ENCODE measurements around the gene POFUT2. TPM values are rescaled to one million over a fixed set of nuclear protein-coding genes. Genes with fewer than 3 reads are reported as not detected.

The POFUT2 gene
- total RNA-seq, 4 donors from 2014 or later, result 19.5 to 66.3 (median 35.1) TPM

GRCh38 chr21:45236481-45236880 is 51.2 kb downstream of the POFUT2 start:
- peaks cover 0 to 26% of the 10 kb centered on the region in 2 donors for H3K27me3 ChIP-seq
- no peak overlapping the region for H3K27ac ChIP-seq
- peaks cover 0 to 10% (median 1%) of the 10 kb centered on the region in 4 donors for H3K9me3 ChIP-seq
- no peak for DNase-seq (ENCODE audit: low spot score in 2 of 2)
- H3K36me3 ChIP-seq, result no peaks in the 10 kb centered on the region
- no peak for TF ChIP-seq POLR2A (IDR thresholded peaks at IDR 0.05)
- TF ChIP-seq EP300 (IDR thresholded peaks at IDR 0.05), result no peak
- no peak for TF ChIP-seq CTCF (IDR thresholded peaks at IDR 0.05)
- H3K4me3 ChIP-seq, result no peak overlapping the region
- 61 to 75% methylated on average over 2 of the region's 2 CpGs for WGBS, 2 donors
- no peaks in the 10 kb centered on the region for H3K4me1 ChIP-seq

GRCh38 chr21:45235488-45235887 is 52.2 kb downstream of the POFUT2 start:
- Histone ChIP-seq H3K27ac (no peak overlapping the region), H3K4me3 (no peak overlapping the region), H3K9me3 (peaks cover 0 to under 1% (median 0%) of the 10 kb centered on the region in 4 donors), H3K27me3 (peaks cover 0 to 26% of the 10 kb centered on the region in 2 donors), H3K4me1 (no peaks in the 10 kb centered on the region), H3K36me3 (no peaks in the 10 kb centered on the region)
- TF ChIP-seq EP300 (IDR thresholded peaks at IDR 0.05) (no peak), CTCF (IDR thresholded peaks at IDR 0.05) (no peak), POLR2A (IDR thresholded peaks at IDR 0.05) (no peak)
- 85 to 88% methylated on average over 6 of the region's 6 CpGs for WGBS, 2 donors
- DNase-seq (ENCODE audit: low spot score in 2 of 2), result no peak

- H3K9me3 ChIP-seq, result no peaks in the 10 kb centered on the region
- H3K27me3 ChIP-seq, result peaks cover 0 to 26% of the 10 kb centered on the region in 2 donors
- WGBS, 2 donors, result 54 to 64% methylated on average over 5 to 8 of the region's 8 CpGs
- no peaks in the 10 kb centered on the region for H3K36me3 ChIP-seq
- H3K4me3 ChIP-seq, result no peak overlapping the region
- DNase-seq (ENCODE audit: low spot score in 2 of 2), result no peak
- no peaks in the 10 kb centered on the region for H3K4me1 ChIP-seq
- no peak for TF ChIP-seq EP300 (IDR thresholded peaks at IDR 0.05)
- TF ChIP-seq CTCF (IDR thresholded peaks at IDR 0.05), result no peak
- TF ChIP-seq POLR2A (IDR thresholded peaks at IDR 0.05), result no peak
- H3K27ac ChIP-seq, result no peak overlapping the region
Observed at GRCh38 chr21:45234965-45235364, 52.7 kb downstream of the POFUT2 start.

- H3K4me3 ChIP-seq, result no peak overlapping the region
- no peak for DNase-seq (ENCODE audit: low spot score in 2 of 2)
- TF ChIP-seq EP300 (IDR thresholded peaks at IDR 0.05), result no peak
- no peaks in the 10 kb centered on the region for H3K36me3 ChIP-seq
- 79 to 82% methylated on average over 28 of the region's 28 CpGs for WGBS, 2 donors
- H3K27me3 ChIP-seq, result peaks cover 0 to 26% of the 10 kb centered on the region in 2 donors
- no peaks in the 10 kb centered on the region for H3K4me1 ChIP-seq
- H3K9me3 ChIP-seq, result no peaks in the 10 kb centered on the region
- H3K27ac ChIP-seq, result no peak overlapping the region
Observed at GRCh38 chr21:45234127-45234526, 53.6 kb downstream of the POFUT2 start.

GRCh38 chr21:45231705-45232104 is 56.0 kb downstream of the POFUT2 start:
- no peaks in the 10 kb centered on the region for H3K9me3 ChIP-seq
- WGBS, 2 donors, result 69 to 71% methylated on average over 3 of the region's 3 CpGs
- peaks cover 0 to 12% (median 2%) of the 10 kb centered on the region in 4 donors for H3K4me1 ChIP-seq
- no peaks in the 10 kb centered on the region for H3K36me3 ChIP-seq
- peaks cover 0 to 22% of the 10 kb centered on the region in 2 donors for H3K27me3 ChIP-seq
- TF ChIP-seq CTCF (IDR thresholded peaks at IDR 0.05) (no peak), EP300 (IDR thresholded peaks at IDR 0.05) (no peak), POLR2A (IDR thresholded peaks at IDR 0.05) (no peak)
- DNase-seq (ENCODE audit: low spot score in 2 of 2), result no peak
- H3K4me3 ChIP-seq, result no peak overlapping the region
- H3K27ac ChIP-seq, result no peak overlapping the region
